IMR-90 (cell line): Measurements from ENCODE around the gene PGA3. TPM values are rescaled to one million over a fixed set of nuclear protein-coding genes. Genes with fewer than 3 reads are reported as not detected.

Source experiments
- ATAC-seq: fragments of 200-7000 bp; cut with Tn5 transposase; 2 replicates; pipeline ENCODE4 v1.9.1; 2020; ENCODE audit warnings: low read depth, mild to moderate bottlenecking, moderate library complexity
- BruUV-seq: library from RNA; stranded (reverse); fragments of 400-500 nt; replicated peaks from 2 replicates; lab custom pipeline; 2021; lab: Mats Ljungman, UMichigan
- CTCF ChIA-PET: fragments of 300-600 bp; formaldehyde crosslinking; extraction: SDS; loops from one replicate; lab custom pipeline; 2021; ENCODE audit warnings: antibody characterized with exemption; lab: Yijun Ruan, JAX
- POLR2A ChIA-PET: fragments of 300-600 bp; sonication (Branson Sonifier 250); formaldehyde crosslinking; loops from one replicate; lab custom pipeline; 2022; ENCODE audit warnings: antibody characterized with exemption; ENCODE audit not compliant: unreplicated experiment; lab: Charles Lee
- DNase-seq: peaks from one replicate; pipeline ENCODE4 v3.0.0; 2013
- H2AFZ ChIP-seq: replicated peaks from 2 replicates; pipeline ENCODE3; 2013; ENCODE audit warnings: low read length, mild to moderate bottlenecking; ENCODE audit not compliant: poor library complexity
- H2AK5ac ChIP-seq: 2 replicates; pipeline ENCODE4 v1.6.1; 2013; ENCODE audit warnings: low read depth, low read length, inconsistent platforms
- H2AK9ac ChIP-seq: replicated peaks from 2 replicates; pipeline ENCODE3; 2013; ENCODE audit warnings: mild to moderate bottlenecking, low read depth, low read length, moderate library complexity; ENCODE audit not compliant: poor library complexity
- H2BK120ac ChIP-seq: 2 replicates; pipeline ENCODE4 v1.6.1; 2013; ENCODE audit warnings: low read depth, low read length, inconsistent platforms
- H2BK15ac ChIP-seq: 3 replicates; pipeline ENCODE4 v1.6.1; 2013; ENCODE audit warnings: low read depth, low read length, inconsistent platforms
- H2BK20ac ChIP-seq: 2 replicates; pipeline ENCODE4 v1.6.1; 2013; ENCODE audit warnings: low read depth, mild to moderate bottlenecking, inconsistent platforms, low read length, moderate library complexity
- H2BK5ac ChIP-seq: 2 replicates; pipeline ENCODE4 v1.6.1; 2013; ENCODE audit warnings: mild to moderate bottlenecking, low read depth, low read length, inconsistent platforms; ENCODE audit not compliant: poor library complexity, severe bottlenecking
- H3K14ac ChIP-seq: replicated peaks from 2 replicates; pipeline ENCODE4 v1.6.1; 2013; ENCODE audit warnings: low read depth, low read length, inconsistent platforms
- H3K18ac ChIP-seq: 2 replicates; pipeline ENCODE4 v1.6.1; 2013; ENCODE audit warnings: low read depth, low read length, control low read depth
- H3K23ac ChIP-seq: 2 replicates; pipeline ENCODE4 v1.6.1; 2013; ENCODE audit warnings: low read depth, low read length, inconsistent platforms
- H3K27ac ChIP-seq: 2 replicates; pipeline ENCODE4 v1.5.1; 2013; ENCODE audit warnings: mild to moderate bottlenecking, control low read depth, low read length; ENCODE audit not compliant: insufficient read depth
- H3K27me3 ChIP-seq: 2 replicates; pipeline ENCODE4 v1.6.1; 2013; ENCODE audit warnings: low read length; ENCODE audit not compliant: control insufficient read depth, insufficient read depth
- H3K36me3 ChIP-seq: 2 replicates; pipeline ENCODE4 v1.6.1; 2013; ENCODE audit warnings: low read length, mixed read lengths; ENCODE audit not compliant: control insufficient read depth, insufficient read depth
- H3K4ac ChIP-seq: 2 replicates; pipeline ENCODE4 v1.6.1; 2013; ENCODE audit warnings: low read depth, low read length, inconsistent platforms
- H3K4me1 ChIP-seq: 2 replicates; pipeline ENCODE4 v1.6.1; 2013; ENCODE audit warnings: low read length, mixed read lengths; ENCODE audit not compliant: control insufficient read depth, insufficient read depth
- H3K4me2 ChIP-seq: 2 replicates; pipeline ENCODE4 v1.6.1; 2013; ENCODE audit warnings: low read depth, mild to moderate bottlenecking, control low read depth, low read length, moderate library complexity
- H3K4me3 ChIP-seq: 2 replicates; pipeline ENCODE4 v1.5.1; 2013; ENCODE audit warnings: low read depth, mild to moderate bottlenecking, control low read depth, low read length, moderate library complexity; ENCODE audit not compliant: insufficient read depth
- H3K56ac ChIP-seq: 2 replicates; pipeline ENCODE4 v1.6.1; 2013; ENCODE audit warnings: low read length, inconsistent platforms; ENCODE audit not compliant: insufficient read depth; ENCODE audit errors: extremely low read depth
- H3K79me1 ChIP-seq, 2 experiments: 2 replicates each; pipeline ENCODE4 v1.6.1; 2013; ENCODE audit warnings: low read length in 2 of 2, inconsistent platforms in 1 of 2, low read depth in 1 of 2
- H3K9ac ChIP-seq: 2 replicates; pipeline ENCODE4 v1.6.1; 2013; ENCODE audit warnings: low read depth, low read length, control low read depth
- H3K9me1 ChIP-seq: 2 replicates; pipeline ENCODE4 v1.6.1; 2013; ENCODE audit warnings: low read length, inconsistent platforms; ENCODE audit not compliant: insufficient read depth
- H3K9me3 ChIP-seq: 2 replicates; pipeline ENCODE4 v1.6.1; 2013; ENCODE audit warnings: low read length; ENCODE audit not compliant: control insufficient read depth, insufficient read depth
- H4K20me1 ChIP-seq: 2 replicates; pipeline ENCODE4 v1.6.1; 2013; ENCODE audit warnings: low read length, inconsistent platforms; ENCODE audit not compliant: insufficient read depth
- H4K5ac ChIP-seq: 2 replicates; pipeline ENCODE4 v1.6.1; 2013; ENCODE audit warnings: mild to moderate bottlenecking, low read depth, low read length, control low read depth
- H4K8ac ChIP-seq, 2 experiments: 2 replicates each; pipeline ENCODE4 v1.6.1; 2013; ENCODE audit warnings: low read depth in 2 of 2, low read length in 2 of 2, control low read depth in 1 of 2, inconsistent platforms in 1 of 2
- H4K91ac ChIP-seq: 2 replicates; pipeline ENCODE4 v1.6.1; 2013; ENCODE audit warnings: low read depth, low read length, inconsistent platforms; ENCODE audit not compliant: insufficient read depth
- BHLHE40 ChIP-seq: fragments of 150-350 bp; IDR thresholded peaks from 2 replicates; pipeline ENCODE4 v1.6.1; 2016; ENCODE audit warnings: mild to moderate bottlenecking, low read depth, low read length
- CEBPB ChIP-seq: IDR thresholded peaks from 2 replicates; pipeline ENCODE4 v1.6.1; 2012; ENCODE audit warnings: low read depth, low read length, improper control_type of control experiment
- MXI1 ChIP-seq: IDR thresholded peaks from 2 replicates; pipeline ENCODE4 v1.6.1; 2012; ENCODE audit warnings: low read depth, mild to moderate bottlenecking, low read length, moderate library complexity, borderline replicate concordance
- NFE2L2 ChIP-seq: fragments of 150-350 bp; IDR thresholded peaks from 2 replicates; pipeline ENCODE4 v1.6.1; 2016; ENCODE audit warnings: low read depth, mild to moderate bottlenecking, low read length
- POLR2A ChIP-seq: IDR thresholded peaks from 2 replicates; pipeline ENCODE4 v1.6.1; 2012; ENCODE audit warnings: mild to moderate bottlenecking, low read depth, low read length
- RAD21 ChIP-seq: IDR thresholded peaks from 2 replicates; pipeline ENCODE4 v1.6.1; 2012; ENCODE audit warnings: low read length, improper control_type of control experiment
- RCOR1 ChIP-seq: IDR thresholded peaks from 2 replicates; pipeline ENCODE4 v1.6.1; 2012; ENCODE audit warnings: mild to moderate bottlenecking, low read length, improper control_type of control experiment; ENCODE audit not compliant: insufficient replicate concordance
- RFX5 ChIP-seq: IDR thresholded peaks from 2 replicates; pipeline ENCODE4 v1.8.0; 2012; ENCODE audit warnings: low read depth, mild to moderate bottlenecking, low read length, moderate library complexity
- SMC3 ChIP-seq: fragments of 150-350 bp; IDR thresholded peaks from 2 replicates; pipeline ENCODE4 v1.6.1; 2016; ENCODE audit warnings: low read depth, mild to moderate bottlenecking, antibody characterized with exemption, low read length, moderate library complexity
- USF2 ChIP-seq: fragments of 150-350 bp; IDR thresholded peaks from 2 replicates; pipeline ENCODE4 v1.6.1; 2017; ENCODE audit warnings: mild to moderate bottlenecking, antibody characterized with exemption, low read length, low read depth
- WGBS, 2 experiments: methylation state at CpG; one replicate each; pipeline versions ENCODE4 v1.1.5 to v1.1.7; 2013; ENCODE audit warnings: missing lambda C conversion rate in 2 of 2; ENCODE audit not compliant: insufficient read length in 1 of 2; ENCODE audit errors: extremely low coverage in 2 of 2; 5-methylcytosine and 5-hydroxymethylcytosine counted together
- dilution Hi-C: fragments of 300-500 bp; cut with HindIII; formaldehyde crosslinking; loops from one replicate; pipeline ENCODE4 v1.14.3; 2018; ENCODE audit warnings: low sequenced_read_pairs; ENCODE audit not compliant: unreplicated experiment
- in situ Hi-C: fragments of 300-500 bp; cut with MboI; formaldehyde crosslinking; loops from 3 replicates; pipeline ENCODE4 v1.14.3; 2019; ENCODE audit warnings: low sequenced_read_pairs, inconsistent platforms, mixed read lengths
- intact Hi-C: fragments of 100-400 bp; cut with micrococcal nuclease; formaldehyde crosslinking; loops from 2 replicates; pipeline ENCODE4 v1.10.0; 2022
- polyA plus RNA-seq, 3 experiments: library from polyadenylated mRNA; depleted of rRNA; stranded (reverse); fragments of >200 nt; gene quantifications; 2 replicates each; pipeline ENCODE4 v1.2.3, GENCODE V29; 2012; ENCODE audit warnings: low replicate concordance in 1 of 3
- total RNA-seq: library from RNA; depleted of rRNA; stranded (reverse); fragments of >200 nt; gene quantifications from 2 replicates; pipeline ENCODE4 v1.2.3, GENCODE V29; 2012
- TF ChIP-seq, protein P1 (sequence below): fragments of 150-350 bp; IDR thresholded peaks from 2 replicates; pipeline ENCODE4 v1.6.1; 2016; ENCODE audit warnings: low read depth, mild to moderate bottlenecking, low read length, moderate library complexity, borderline replicate concordance
- TF ChIP-seq, protein P2 (sequence below): conservative IDR thresholded peaks from 2 replicates; pipeline ENCODE4 v1.5.1; 2012; ENCODE audit warnings: mild to moderate bottlenecking, low read depth, low read length, improper control_type of control experiment

PGA3 gene
- total and polyA plus RNA-seq, 2 of the 4 experiments (the other 2 are of a cell fraction): 0.18 TPM; not detected in 1

GRCh38 chr11:61158691-61159381 is 44.5 kb upstream of the PGA3 start:
- Histone ChIP-seq H3K9ac (peak overlapping the region; percentile 57), H3K27ac (peak overlapping the region; percentile 77), H3K27me3 (no peaks in the 10 kb centered on the region), H3K4ac (peak overlapping the region; percentile 82), H3K79me1 (peaks cover 19 to 42% of the 10 kb centered on the region in 2 experiments), H3K4me1 (peaks cover 10% of the 10 kb centered on the region), H2BK120ac (peak overlapping the region; percentile 84), H4K5ac (peak overlapping the region; percentile 98), H4K91ac (peak overlapping the region; percentile 83), H4K20me1 (no peaks in the 10 kb centered on the region; the same call in 1 of the 2 replicates), H3K18ac (peak overlapping the region; percentile 97), H3K4me2 (peak overlapping the region; percentile 92), H3K14ac (peak overlapping the region; percentile 83), H3K9me1 (peaks cover 13% of the 10 kb centered on the region), H2BK15ac (peak overlapping the region; percentile 51; the same call in 2 of the 3 replicates), H3K36me3 (no peaks in the 10 kb centered on the region), H3K9me3 (peaks cover 3% of the 10 kb centered on the region; the same call in 1 of the 2 replicates), H2AK5ac (peak overlapping the region; percentile 69), H2BK20ac (peak overlapping the region; percentile 86), H2AFZ (no peak overlapping the region), H3K23ac (peak overlapping the region; percentile 85), H2AK9ac (peak overlapping the region; percentile 13), H2BK5ac (peak overlapping the region; percentile 97), H3K56ac (peak overlapping the region; percentile 54), H3K4me3 (peak overlapping the region; percentile 11; the same call in 1 of the 2 replicates), H4K8ac (peak overlapping the region; percentile 41 to 72)
- in situ Hi-C loops: no loop called here
- TF ChIP-seq, protein P1, sequence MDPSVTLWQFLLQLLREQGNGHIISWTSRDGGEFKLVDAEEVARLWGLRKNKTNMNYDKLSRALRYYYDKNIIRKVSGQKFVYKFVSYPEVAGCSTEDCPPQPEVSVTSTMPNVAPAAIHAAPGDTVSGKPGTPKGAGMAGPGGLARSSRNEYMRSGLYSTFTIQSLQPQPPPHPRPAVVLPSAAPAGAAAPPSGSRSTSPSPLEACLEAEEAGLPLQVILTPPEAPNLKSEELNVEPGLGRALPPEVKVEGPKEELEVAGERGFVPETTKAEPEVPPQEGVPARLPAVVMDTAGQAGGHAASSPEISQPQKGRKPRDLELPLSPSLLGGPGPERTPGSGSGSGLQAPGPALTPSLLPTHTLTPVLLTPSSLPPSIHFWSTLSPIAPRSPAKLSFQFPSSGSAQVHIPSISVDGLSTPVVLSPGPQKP: no peak
- TF ChIP-seq BHLHE40 (no peak), RCOR1 (no peak), MXI1 (no peak), SMC3 (no peak), RFX5 (no peak), RAD21 (no peak), POLR2A (0 out of 2 replicates have a peak, but pooled peaks have one; percentile 17), USF2 (no peak), NFE2L2 (no peak), CEBPB (peak; percentile 47; the same call in 1 of the 2 replicates)
- TF ChIP-seq, protein P2, sequence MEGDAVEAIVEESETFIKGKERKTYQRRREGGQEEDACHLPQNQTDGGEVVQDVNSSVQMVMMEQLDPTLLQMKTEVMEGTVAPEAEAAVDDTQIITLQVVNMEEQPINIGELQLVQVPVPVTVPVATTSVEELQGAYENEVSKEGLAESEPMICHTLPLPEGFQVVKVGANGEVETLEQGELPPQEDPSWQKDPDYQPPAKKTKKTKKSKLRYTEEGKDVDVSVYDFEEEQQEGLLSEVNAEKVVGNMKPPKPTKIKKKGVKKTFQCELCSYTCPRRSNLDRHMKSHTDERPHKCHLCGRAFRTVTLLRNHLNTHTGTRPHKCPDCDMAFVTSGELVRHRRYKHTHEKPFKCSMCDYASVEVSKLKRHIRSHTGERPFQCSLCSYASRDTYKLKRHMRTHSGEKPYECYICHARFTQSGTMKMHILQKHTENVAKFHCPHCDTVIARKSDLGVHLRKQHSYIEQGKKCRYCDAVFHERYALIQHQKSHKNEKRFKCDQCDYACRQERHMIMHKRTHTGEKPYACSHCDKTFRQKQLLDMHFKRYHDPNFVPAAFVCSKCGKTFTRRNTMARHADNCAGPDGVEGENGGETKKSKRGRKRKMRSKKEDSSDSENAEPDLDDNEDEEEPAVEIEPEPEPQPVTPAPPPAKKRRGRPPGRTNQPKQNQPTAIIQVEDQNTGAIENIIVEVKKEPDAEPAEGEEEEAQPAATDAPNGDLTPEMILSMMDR: no peak
- ATAC-seq: no peak
- DNase-seq: peak; percentile 89
- dilution Hi-C loops: no loop called here
- intact Hi-C loops: no loop called here
- POLR2A ChIA-PET: no interaction called here
- no CpG with 5 or more reads among the region's 3 CpGs for WGBS, 2 experiments
- CTCF ChIA-PET: interaction anchor here (0.6 to 0.7 kb wide), 2 partner anchors 16 to 28 kb away, joined by 3 read pairs; no protein-coding TSS in a partner anchor
- BruUV-seq: TSS peak; percentile 14
